NT2/D1 (cell line): ENCODE measurements around the gene HOTAIR.

Source experiments
- SUZ12 ChIP-seq: IDR thresholded peaks from 2 replicates; pipeline ENCODE4 v1.6.1; 2011; ENCODE audit not compliant: insufficient read length, insufficient read depth; ENCODE audit errors: extremely low read depth
- YY1 ChIP-seq: IDR thresholded peaks from 2 replicates; pipeline ENCODE4 v1.6.1; 2011; ENCODE audit not compliant: insufficient read length, insufficient read depth
- ZNF274 ChIP-seq: IDR thresholded peaks from 2 replicates; pipeline ENCODE4 v1.6.1; 2011; ENCODE audit warnings: mild to moderate bottlenecking, low read depth, low read length

- TF ChIP-seq ZNF274, result no peak
- TF ChIP-seq YY1, result no peak
- peak; percentile 84 for TF ChIP-seq SUZ12
Observed at GRCh38 chr12:53990311-53991076, 15.7 kb upstream of the HOTAIR start.
